H1 (cell line): ENCODE data around the gene EPB41L5. TPM values are rescaled to one million over a fixed set of nuclear protein-coding genes. Genes with fewer than 3 reads are reported as not detected.

Experiments used
- CTCF ChIA-PET: fragments of 300-600 bp; sonication (Branson Sonifier 250); formaldehyde crosslinking; loops from one replicate; lab custom pipeline; 2021; ENCODE audit not compliant: partially characterized antibody; lab: Charles Lee
- POLR2A ChIA-PET: fragments of 300-600 bp; sonication (Branson Sonifier 250); formaldehyde crosslinking; loops from one replicate; lab custom pipeline; 2021; ENCODE audit warnings: inconsistent platforms; ENCODE audit not compliant: partially characterized antibody; lab: Charles Lee
- DNase-seq, 2 experiments: peaks; one replicate each; pipeline versions ENCODE4 v3.0.0 to v3.0.0-alpha.2; 2010 to 2022; ENCODE audit warnings: low spot score in 2 of 2, low read depth in 1 of 2, mixed read lengths in 1 of 2
- FAIRE-seq: peaks from 2 replicates; lab custom pipeline; 2011; peaks lifted over from hg19 to GRCh38; lab: Jason Lieb, UNC
- H2AFZ ChIP-seq: 2 replicates; pipeline ENCODE4 v1.8.1; 2012; ENCODE audit warnings: low read length, inconsistent platforms
- H2AK5ac ChIP-seq: 2 replicates; pipeline ENCODE4 v1.6.1; 2013; ENCODE audit warnings: low read depth, low read length
- H2BK120ac ChIP-seq: replicated peaks from 2 replicates; pipeline ENCODE3; 2013; ENCODE audit warnings: low read depth, low read length, inconsistent platforms
- H2BK12ac ChIP-seq: 2 replicates; pipeline ENCODE4 v1.6.1; 2013; ENCODE audit warnings: low read depth, low read length
- H2BK15ac ChIP-seq: 2 replicates; pipeline ENCODE4 v1.6.1; 2013; ENCODE audit warnings: low read length
- H2BK20ac ChIP-seq: 2 replicates; pipeline ENCODE4 v1.6.1; 2013; ENCODE audit warnings: low read length
- H2BK5ac ChIP-seq: 2 replicates; pipeline ENCODE4 v1.6.1; 2013; ENCODE audit warnings: low read depth, low read length
- H3K14ac ChIP-seq: 2 replicates; pipeline ENCODE4 v1.6.1; 2013; ENCODE audit warnings: inconsistent platforms; ENCODE audit not compliant: insufficient read length
- H3K18ac ChIP-seq: 2 replicates; pipeline ENCODE4 v1.6.1; 2013; ENCODE audit warnings: low read length; ENCODE audit errors: extremely low read depth
- H3K23ac ChIP-seq: 2 replicates; pipeline ENCODE4 v1.6.1; 2013; ENCODE audit warnings: inconsistent platforms; ENCODE audit not compliant: insufficient read length
- H3K23me2 ChIP-seq: 2 replicates; pipeline ENCODE4 v1.6.1; 2013; ENCODE audit warnings: low read depth, low read length
- H3K27ac ChIP-seq: 2 replicates; pipeline ENCODE4 v1.6.1; 2011; ENCODE audit warnings: low read depth, low read length, inconsistent platforms
- H3K27me3 ChIP-seq, 4 experiments: replicated peaks in 1 of 4; 1 replicate in 1 of 4; 2 replicates in 3 of 4; pipeline versions ENCODE4 v1.6.1 to v1.8.1; 2011 to 2013; ENCODE audit warnings: low read length in 3 of 4, mild to moderate bottlenecking in 3 of 4, inconsistent platforms in 2 of 4, mixed read lengths in 2 of 4, moderate library complexity in 1 of 4; ENCODE audit not compliant: control insufficient read depth in 3 of 4, insufficient read depth in 3 of 4; ENCODE audit errors: extremely low read depth in 1 of 4
- H3K36me3 ChIP-seq, 4 experiments: 2 replicates each; pipeline versions ENCODE4 v1.6.1 to v1.8.1; 2011 to 2013; ENCODE audit warnings: mild to moderate bottlenecking in 4 of 4, low read length in 3 of 4, moderate library complexity in 2 of 4, control low read depth in 1 of 4, inconsistent platforms in 1 of 4; ENCODE audit not compliant: insufficient read depth in 4 of 4, control insufficient read depth in 2 of 4
- H3K4ac ChIP-seq: replicated peaks from 2 replicates; pipeline ENCODE3; 2013; ENCODE audit warnings: low read length, low read depth, mixed read lengths, inconsistent platforms; ENCODE audit not compliant: insufficient read length
- H3K4me1 ChIP-seq, 4 experiments: replicated peaks in 1 of 4; 1 replicate in 1 of 4; 2 replicates in 3 of 4; pipeline versions ENCODE4 v1.6.1 to v1.8.1; 2011 to 2013; ENCODE audit warnings: low read length in 3 of 4, inconsistent platforms in 2 of 4, mixed read lengths in 1 of 4; ENCODE audit not compliant: insufficient read depth in 4 of 4, control insufficient read depth in 3 of 4
- H3K4me2 ChIP-seq, 2 experiments: 2 replicates each; pipeline versions ENCODE4 v1.6.1 to v1.8.1; 2011 to 2013; ENCODE audit warnings: low read depth in 2 of 2, low read length in 2 of 2, control low read depth in 1 of 2, inconsistent platforms in 1 of 2, mild to moderate bottlenecking in 1 of 2; ENCODE audit not compliant: insufficient read depth in 1 of 2
- H3K4me3 ChIP-seq, 4 experiments: fragments of 200-600, 300-600 bp in 1 of 4; sonication (generic), shearing (Covaris generic), sonication (Bioruptor Twin) in 1 of 4; 2 replicates each; pipeline versions ENCODE4 v1.5.1 to v1.8.1; 2011 to 2016; ENCODE audit warnings: low read length in 4 of 4, low read depth in 3 of 4, control low read depth in 2 of 4, inconsistent platforms in 2 of 4, mild to moderate bottlenecking in 2 of 4, mixed read lengths in 1 of 4, moderate library complexity in 1 of 4; ENCODE audit not compliant: insufficient read depth in 2 of 4; ENCODE audit errors: extremely low read depth in 1 of 4
- H3K56ac ChIP-seq: replicated peaks from 2 replicates; pipeline ENCODE3; 2013; ENCODE audit warnings: low read depth, mild to moderate bottlenecking, mixed read lengths, low read length, inconsistent platforms; ENCODE audit not compliant: insufficient read length
- H3K79me1 ChIP-seq: 2 replicates; pipeline ENCODE4 v1.6.1; 2013; ENCODE audit warnings: low read depth, low read length, control low read depth
- H3K79me2 ChIP-seq, 2 experiments: 2 replicates each; pipeline versions ENCODE4 v1.6.1 to v1.8.1; 2012 to 2013; ENCODE audit warnings: low read length in 2 of 2, mild to moderate bottlenecking in 2 of 2, inconsistent platforms in 1 of 2; ENCODE audit not compliant: insufficient read depth in 2 of 2, control insufficient read depth in 1 of 2
- H3K9ac ChIP-seq, 4 experiments: replicated peaks in 1 of 4; 1 replicate in 1 of 4; 2 replicates in 3 of 4; pipeline versions ENCODE4 v1.6.1 to v1.8.1; 2011 to 2013; ENCODE audit warnings: low read depth in 3 of 4, low read length in 3 of 4, control low read depth in 2 of 4, mild to moderate bottlenecking in 2 of 4, moderate library complexity in 2 of 4, inconsistent platforms in 1 of 4; ENCODE audit errors: extremely low read depth in 1 of 4
- H3K9me3 ChIP-seq, 2 experiments: 2 replicates each; pipeline versions ENCODE4 v1.6.1 to v1.8.1; 2012 to 2013; ENCODE audit warnings: mild to moderate bottlenecking in 2 of 2, moderate library complexity in 2 of 2, control low read depth in 1 of 2, inconsistent platforms in 1 of 2, low read depth in 1 of 2, low read length in 1 of 2, mixed read lengths in 1 of 2; ENCODE audit not compliant: insufficient read depth in 2 of 2
- H4K20me1 ChIP-seq, 2 experiments: replicated peaks in 1 of 2; 2 replicates each; pipeline versions ENCODE3 to v1.8.1; 2011 to 2013; ENCODE audit warnings: inconsistent platforms in 2 of 2, low read length in 2 of 2, mild to moderate bottlenecking in 1 of 2; ENCODE audit not compliant: insufficient read depth in 2 of 2, control insufficient read depth in 1 of 2
- H4K5ac ChIP-seq: 2 replicates; pipeline ENCODE4 v1.6.1; 2013; ENCODE audit warnings: low read length, low read depth, mixed read lengths, inconsistent platforms; ENCODE audit not compliant: insufficient read length
- H4K8ac ChIP-seq: 2 replicates; pipeline ENCODE4 v1.8.0; 2013; ENCODE audit warnings: mild to moderate bottlenecking, moderate library complexity, low read length, inconsistent platforms; ENCODE audit not compliant: insufficient read depth; ENCODE audit errors: extremely low read depth
- H4K91ac ChIP-seq: replicated peaks from 2 replicates; pipeline ENCODE3; 2013; ENCODE audit warnings: low read length, mixed read lengths, inconsistent platforms; ENCODE audit not compliant: insufficient read length
- BACH1 ChIP-seq: IDR thresholded peaks from 2 replicates; pipeline ENCODE4 v1.6.1; 2012; ENCODE audit warnings: low read length, improper control_type of control experiment
- KDM1A ChIP-seq: fragments of 200-600, 300-600 bp; sonication (generic); IDR thresholded peaks from 2 replicates; pipeline ENCODE4 v1.7.1; 2016; ENCODE audit warnings: mild to moderate bottlenecking, low read length, borderline replicate concordance
- NANOG ChIP-seq: IDR thresholded peaks from 2 replicates; pipeline ENCODE4 v1.6.1; 2011; ENCODE audit warnings: low read length, low read depth, mild to moderate bottlenecking, inconsistent platforms; ENCODE audit not compliant: insufficient read depth, poor library complexity, severe bottlenecking
- RAD21 ChIP-seq, 2 experiments: IDR thresholded peaks in 1 of 2; conservative IDR thresholded peaks in 1 of 2; 2 replicates each; pipeline ENCODE4 v1.6.1; 2011; ENCODE audit warnings: low read depth in 2 of 2, low read length in 2 of 2, improper control_type of control experiment in 1 of 2, inconsistent platforms in 1 of 2, mild to moderate bottlenecking in 1 of 2, moderate library complexity in 1 of 2
- RBBP5 ChIP-seq: IDR thresholded peaks from 2 replicates; pipeline ENCODE4 v1.7.1; 2012; ENCODE audit warnings: low read depth, mild to moderate bottlenecking, inconsistent platforms, low read length, moderate library complexity, borderline replicate concordance
- RFX5 ChIP-seq: IDR thresholded peaks from 2 replicates; pipeline ENCODE4 v1.6.1; 2011; ENCODE audit warnings: low read depth, low read length, improper control_type of control experiment, borderline replicate concordance
- RNF2 ChIP-seq: fragments of 200-900, 300-1000 bp; sonication (generic); IDR thresholded peaks from 2 replicates; pipeline ENCODE4 v1.7.1; 2016; ENCODE audit warnings: borderline replicate concordance, low read depth, mild to moderate bottlenecking, antibody characterized with exemption, low read length; ENCODE audit not compliant: poor library complexity, severe bottlenecking; ENCODE audit errors: missing control alignments
- SAP30 ChIP-seq: fragments of 300-600 bp; sonication (generic); IDR thresholded peaks from 2 replicates; pipeline ENCODE4 v1.7.1; 2012; ENCODE audit warnings: low read length, moderate library complexity, mild to moderate bottlenecking, inconsistent platforms; ENCODE audit not compliant: insufficient read depth, insufficient replicate concordance
- WGBS, 2 experiments: shearing (Covaris generic) in 1 of 2; methylation state at CpG; one replicate each; pipeline versions ENCODE4 v1.1.6 to v1.1.7; 2013 to 2015; ENCODE audit warnings: low lambda C conversion rate in 2 of 2, mixed read lengths in 2 of 2, inconsistent platforms in 1 of 2, low coverage in 1 of 2, missing lambda C conversion rate in 1 of 2; ENCODE audit not compliant: insufficient replicate concordance in 2 of 2, insufficient coverage in 1 of 2, insufficient read length in 1 of 2; ENCODE audit errors: extremely low coverage in 1 of 2, missing lambda C conversion rate in 1 of 2; 5-methylcytosine and 5-hydroxymethylcytosine counted together
- polyA plus RNA-seq, 7 experiments: library from polyadenylated mRNA; depleted of rRNA in 3 of 7; stranded (reverse) in 5 of 7; unstranded in 2 of 7; fragments of >200 nt in 5 of 7; fragments of 200-250 nt in 2 of 7; gene quantifications; 1 replicate in 5 of 7; 2 replicates in 1 of 7; 4 replicates in 1 of 7; pipeline versions ENCODE4 v1.2.1 to v1.2.3, GENCODE V29; 2011 to 2013; ENCODE audit warnings: missing spikeins in 2 of 7, mixed read lengths in 2 of 7
- total RNA-seq: library from RNA; stranded (reverse); fragmentation: NEBNext Ultra II Directional; extraction: Animal tissue kit (Norgen Biotek cat#: 25700); gene quantifications from 2 replicates; pipeline ENCODE4 v1.2.1, GENCODE V29; 2021

EPB41L5 gene
- total and polyA plus RNA-seq, 2 of the 8 experiments (the other 6 are each of a cell fraction or from before 2014, with no cell fraction given), result 13.5 to 32.3 TPM

GRCh38 chr2:120228503-120228902 lies 215.6 kb downstream of the EPB41L5 start:
- Histone ChIP-seq H4K20me1 (no peaks in the 10 kb centered on the region), H3K27ac (no peak overlapping the region), H3K9me3 (no peaks in the 10 kb centered on the region), H2BK15ac (no peak overlapping the region), H3K4ac (no peak overlapping the region), H3K56ac (no peak overlapping the region), H2BK5ac (no peak overlapping the region), H3K23ac (no peak overlapping the region), H3K27me3 (peaks cover 7 to 31% (median 17%) of the 10 kb centered on the region in 4 experiments; a peak in 6 of 7 replicates), H3K4me1 (peaks cover 0 to 6% (median 3%) of the 10 kb centered on the region in 4 experiments; a peak in 5 of 7 replicates), H4K91ac (no peak overlapping the region), H3K36me3 (no peaks in the 10 kb centered on the region), H3K4me3 (no peak overlapping the region), H3K9ac (no peak overlapping the region), H2BK12ac (no peak overlapping the region), H3K23me2 (peaks cover 2% of the 10 kb centered on the region; the same call in 1 of the 2 replicates), H2BK120ac (no peak overlapping the region), H4K8ac (no peak overlapping the region), H3K4me2 (no peak overlapping the region), H4K5ac (no peak overlapping the region), H3K79me2 (no peaks in the 10 kb centered on the region), H2AK5ac (no peak overlapping the region), H3K18ac (no peak overlapping the region), H3K14ac (no peak overlapping the region), H2BK20ac (no peak overlapping the region), H3K79me1 (no peaks in the 10 kb centered on the region), H2AFZ (no peak overlapping the region)
- TF ChIP-seq SAP30 (no peak), BACH1 (no peak), RBBP5 (no peak), KDM1A (no peak), RNF2 (no peak), RAD21 (IDR thresholded peaks at IDR 0.05 in 1 of 2, conservative IDR thresholded peaks at IDR 0.05 in 1 of 2; ENCODE audit: low read depth in 2 of 2, low read length in 2 of 2) (peak; percentile 4 to 17; a peak in 1 of 4 replicates), RFX5 (no peak), NANOG (no peak)
- DNase-seq, result no peak
- 91% methylated on average over 5 of the region's 5 CpGs; no CpG with 5 or more reads in 1 of the 2 experiments for WGBS, 2 experiments
- POLR2A ChIA-PET, result no interaction called here
- FAIRE-seq, result no peak
- CTCF ChIA-PET, result interaction anchor here (0.9 to 1.5 kb wide), 8 partner anchors 9 to 86 kb away, joined by 3 to 6 read pairs (median 3); no protein-coding TSS in a partner anchor
